Endometrial microvascular endothelial cells (primary cell): ENCODE measurements around the gene NETO2. TPM values are rescaled to one million over a fixed set of nuclear protein-coding genes. Genes with fewer than 3 reads are reported as not detected.

Source experiments
- in situ Hi-C: cut with HindIII; loops from 2 replicates; pipeline ENCODE4 v1.10.0; 2017; ENCODE audit warnings: low sequenced_read_pairs, low pct_unique_long_range_greater_than_20kb; ENCODE audit errors: inconsistent ontology term
- total RNA-seq: library from RNA; depleted of rRNA; stranded (reverse); fragments of >200 nt; gene quantifications from one replicate; pipeline ENCODE4 v1.2.3, GENCODE V29; 2015; ENCODE audit errors: inconsistent ontology term

NETO2 gene
- total RNA-seq, 1 donor from 2014 or later, result 30.8 TPM

DNA sequence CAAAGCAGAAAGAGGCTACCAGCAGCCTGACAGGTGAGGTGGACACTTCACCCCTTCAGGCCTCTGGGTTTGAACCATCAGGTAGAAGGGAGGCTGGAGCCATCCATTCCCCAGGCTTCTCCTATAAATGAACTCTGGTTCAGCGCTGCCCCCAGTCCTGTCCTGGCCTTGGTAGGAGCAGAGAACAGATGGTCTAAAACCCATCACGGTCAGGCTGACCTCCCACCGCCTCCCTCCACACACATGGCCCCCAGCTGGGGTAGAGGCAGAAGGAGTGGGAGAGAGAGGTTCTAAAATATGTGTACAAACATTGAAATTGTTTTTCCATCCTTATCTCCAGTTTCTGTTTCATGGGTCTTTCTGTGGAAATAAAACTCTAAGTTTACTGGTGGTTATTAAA is 110.6 kb downstream of the NETO2 start:
- in situ Hi-C loops, result no loop called here

DNA sequence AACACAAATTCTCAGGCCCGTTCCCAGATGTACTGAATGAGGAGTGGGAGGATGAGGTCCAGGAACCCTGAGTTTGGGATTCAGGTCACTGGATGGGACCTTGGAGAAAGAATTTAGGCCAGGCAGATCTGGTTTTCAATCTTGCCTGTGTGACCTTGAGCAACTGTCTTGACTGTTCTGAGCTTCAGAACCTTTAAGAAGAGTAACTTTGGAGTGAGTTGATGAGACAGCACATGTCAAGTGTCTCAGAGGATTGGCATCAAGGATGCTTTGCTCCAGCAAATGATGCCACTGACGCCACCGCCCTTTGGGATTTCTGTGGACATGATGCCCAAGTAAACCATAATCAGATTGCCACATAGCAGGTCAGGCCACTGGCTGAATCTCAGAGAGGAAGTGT is 114.0 kb downstream of the NETO2 start:
- in situ Hi-C loops, result no loop called here

DNA sequence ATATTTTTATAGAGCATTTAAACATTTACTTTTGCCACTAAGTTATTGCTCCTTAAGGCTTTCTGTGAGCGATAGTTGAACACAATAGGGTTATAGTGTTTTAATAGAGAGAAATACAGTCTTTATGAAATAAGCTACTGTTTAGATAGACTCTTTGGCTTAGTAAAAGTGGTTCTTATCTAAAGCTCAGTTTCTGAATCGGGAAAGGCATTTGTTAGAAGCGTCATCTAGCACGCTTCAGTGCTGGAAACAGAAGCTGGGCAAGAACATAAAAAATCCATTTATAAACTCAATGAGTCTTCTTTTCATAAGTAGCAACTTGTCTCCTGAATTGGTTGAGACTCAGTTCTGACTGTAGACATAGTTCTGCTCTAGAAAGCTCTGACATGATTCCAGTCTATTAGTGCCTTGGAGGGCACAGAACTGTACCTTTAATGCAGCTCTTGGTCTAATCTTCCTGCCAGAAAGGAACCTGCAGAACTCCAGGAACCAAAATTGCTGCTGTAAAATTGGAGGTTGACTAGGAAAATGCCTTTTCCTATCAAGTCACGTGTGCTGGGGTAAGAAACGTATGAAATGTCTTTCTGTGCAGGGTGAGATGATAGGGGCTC is 114.9 kb downstream of the NETO2 start:
- in situ Hi-C loops, result no loop called here

Other genes starting within 250 kb of the NETO2 start
- 60.7 TPM for gene DNAJA2, start 170.3 kb downstream of the NETO2 start, total RNA-seq